Raji (cell line): Measurements from ENCODE around the gene PRKG2.

Experiments
- POLR2A ChIP-seq: IDR thresholded peaks from 2 replicates; pipeline ENCODE4 v1.6.1; 2011; ENCODE audit warnings: low read depth, low read length, control low read depth; ENCODE audit not compliant: insufficient read depth

The PRKG2 gene

GRCh38 chr4:81049330-81049729 lies 165.7 kb downstream of the PRKG2 start:
- TF ChIP-seq POLR2A, result no peak

GRCh38 chr4:81042578-81043365 lies 172.2 kb downstream of the PRKG2 start:
- TF ChIP-seq POLR2A, result no peak

- no peak for TF ChIP-seq POLR2A
These were observed 174.9 kb downstream of the PRKG2 start for GRCh38 chr4:81040012-81040659.

GRCh38 chr4:81039351-81039972 lies 175.6 kb downstream of the PRKG2 start:
- no peak for TF ChIP-seq POLR2A

- no peak for TF ChIP-seq POLR2A
These were observed 176.2 kb downstream of the PRKG2 start for GRCh38 chr4:81038636-81039350.
